ENCODE measurements around the gene ACP5.

DNA sequence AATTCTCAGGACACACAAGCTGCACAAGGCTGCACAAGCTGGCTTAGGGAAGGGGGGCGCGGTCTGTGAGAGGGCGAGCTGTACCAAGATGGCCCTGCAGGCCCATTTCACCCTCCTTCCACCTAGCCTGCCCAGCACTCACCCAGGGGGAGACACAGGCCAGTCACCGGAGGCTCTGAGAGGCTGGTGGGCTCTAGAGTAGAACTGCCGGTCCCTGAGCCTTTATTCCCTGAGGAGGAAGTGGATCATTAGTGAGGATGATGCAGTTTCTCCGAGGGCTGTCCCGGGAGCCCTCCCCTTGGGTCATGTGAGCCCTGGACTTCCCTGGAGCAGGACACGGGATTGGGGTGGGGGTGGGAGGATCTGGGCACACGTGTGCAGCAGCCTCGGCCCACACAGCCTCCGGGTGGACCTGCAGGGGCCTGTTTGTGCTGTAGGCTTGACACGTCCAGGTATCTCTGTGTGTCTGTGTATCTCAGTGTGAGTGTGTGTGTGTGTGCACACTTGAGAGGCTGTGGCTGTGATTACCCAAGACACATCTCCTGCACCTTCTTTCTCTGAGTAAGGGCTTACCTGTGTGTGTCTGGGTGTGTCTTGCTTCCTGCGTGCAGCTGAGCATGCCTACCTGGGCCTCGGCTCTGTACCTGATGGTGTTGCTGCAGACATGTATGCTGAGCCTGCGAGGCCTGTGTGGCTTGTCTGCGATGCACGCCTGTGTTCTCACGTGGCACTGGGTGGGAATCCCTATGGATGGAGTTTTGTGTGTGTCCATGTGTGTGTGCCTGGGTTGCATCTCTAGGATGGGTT is at the start of gene ACP5:
- TF ChIP-seq SMC3 (IDR thresholded peaks at IDR 0.05; ENCODE audit: low read depth, low read length): no peak
- TF ChIP-seq CEBPB (IDR thresholded peaks at IDR 0.05; ENCODE audit: low read depth, low read length): no peak
- TF ChIP-seq, protein P1, sequence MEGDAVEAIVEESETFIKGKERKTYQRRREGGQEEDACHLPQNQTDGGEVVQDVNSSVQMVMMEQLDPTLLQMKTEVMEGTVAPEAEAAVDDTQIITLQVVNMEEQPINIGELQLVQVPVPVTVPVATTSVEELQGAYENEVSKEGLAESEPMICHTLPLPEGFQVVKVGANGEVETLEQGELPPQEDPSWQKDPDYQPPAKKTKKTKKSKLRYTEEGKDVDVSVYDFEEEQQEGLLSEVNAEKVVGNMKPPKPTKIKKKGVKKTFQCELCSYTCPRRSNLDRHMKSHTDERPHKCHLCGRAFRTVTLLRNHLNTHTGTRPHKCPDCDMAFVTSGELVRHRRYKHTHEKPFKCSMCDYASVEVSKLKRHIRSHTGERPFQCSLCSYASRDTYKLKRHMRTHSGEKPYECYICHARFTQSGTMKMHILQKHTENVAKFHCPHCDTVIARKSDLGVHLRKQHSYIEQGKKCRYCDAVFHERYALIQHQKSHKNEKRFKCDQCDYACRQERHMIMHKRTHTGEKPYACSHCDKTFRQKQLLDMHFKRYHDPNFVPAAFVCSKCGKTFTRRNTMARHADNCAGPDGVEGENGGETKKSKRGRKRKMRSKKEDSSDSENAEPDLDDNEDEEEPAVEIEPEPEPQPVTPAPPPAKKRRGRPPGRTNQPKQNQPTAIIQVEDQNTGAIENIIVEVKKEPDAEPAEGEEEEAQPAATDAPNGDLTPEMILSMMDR (conservative IDR thresholded peaks at IDR 0.05; ENCODE audit: low read depth, low read length): no peak
- TF ChIP-seq, protein P2, sequence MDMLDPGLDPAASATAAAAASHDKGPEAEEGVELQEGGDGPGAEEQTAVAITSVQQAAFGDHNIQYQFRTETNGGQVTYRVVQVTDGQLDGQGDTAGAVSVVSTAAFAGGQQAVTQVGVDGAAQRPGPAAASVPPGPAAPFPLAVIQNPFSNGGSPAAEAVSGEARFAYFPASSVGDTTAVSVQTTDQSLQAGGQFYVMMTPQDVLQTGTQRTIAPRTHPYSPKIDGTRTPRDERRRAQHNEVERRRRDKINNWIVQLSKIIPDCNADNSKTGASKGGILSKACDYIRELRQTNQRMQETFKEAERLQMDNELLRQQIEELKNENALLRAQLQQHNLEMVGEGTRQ (IDR thresholded peaks at IDR 0.05; ENCODE audit: low read depth, low read length): no peak
- TF ChIP-seq POLR2A (IDR thresholded peaks at IDR 0.05; ENCODE audit: low read depth, low read length): no peak

Data from IMR-90 (cell line).